ENCODE data around the gene HOOK2.

Gene HOOK2

GRCh38 chr19:12778017-12778904 lies 2.9 kb upstream of the HOOK2 start:
- DNase-seq (ENCODE audit: low spot score) = peak; percentile 65
- no peak for TF ChIP-seq CTCF (IDR thresholded peaks at IDR 0.05; ENCODE audit: extremely low read depth, missing control alignments)

DNA sequence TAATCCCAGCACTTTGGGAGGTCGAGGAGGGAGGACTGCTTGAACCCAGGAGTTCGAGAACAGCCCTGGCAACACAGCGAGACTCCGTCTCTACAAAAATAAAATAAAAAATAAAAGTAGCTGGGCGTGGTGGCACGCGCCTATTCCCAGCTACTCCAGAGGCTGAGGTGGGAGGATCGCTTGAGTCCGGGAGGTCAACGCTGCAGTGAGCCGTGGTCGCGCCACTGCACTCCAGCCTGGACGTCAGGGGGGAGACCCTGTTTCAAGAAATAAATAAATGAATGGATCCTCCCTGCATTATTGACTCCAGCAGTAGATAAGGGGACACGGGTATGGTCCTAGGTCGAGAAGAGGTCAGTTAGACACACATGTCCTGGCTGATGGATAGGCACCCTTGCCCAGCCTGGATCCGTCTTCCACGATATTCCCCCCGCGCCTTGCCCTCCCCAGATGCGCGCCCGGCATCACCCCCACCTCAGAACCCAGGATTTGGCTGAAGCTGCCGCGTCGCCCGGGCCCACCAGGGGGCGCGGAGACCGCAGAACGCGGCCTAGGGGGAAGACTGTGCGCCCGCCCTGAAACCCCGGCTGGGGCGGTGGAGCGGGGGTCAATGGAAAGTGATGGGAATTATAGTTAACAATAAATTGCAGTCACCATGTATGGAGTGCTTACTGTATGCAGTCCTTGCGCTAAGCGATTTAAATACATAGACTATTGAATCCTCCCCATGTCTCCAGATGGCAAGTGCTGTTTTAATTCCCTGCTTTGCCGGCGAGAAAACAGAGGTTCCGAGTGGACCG lies 2.1 kb upstream of the HOOK2 start:
- peak; percentile 88 for TF ChIP-seq CTCF (IDR thresholded peaks at IDR 0.05; ENCODE audit: extremely low read depth, missing control alignments)
- peak; percentile 83 for DNase-seq (ENCODE audit: low spot score)

- DNase-seq (ENCODE audit: low spot score) = no peak
- TF ChIP-seq CTCF (IDR thresholded peaks at IDR 0.05; ENCODE audit: extremely low read depth, missing control alignments) = peak; percentile 15
These were observed 1.8 kb downstream of the HOOK2 start for GRCh38 chr19:12773571-12773970.

DNA sequence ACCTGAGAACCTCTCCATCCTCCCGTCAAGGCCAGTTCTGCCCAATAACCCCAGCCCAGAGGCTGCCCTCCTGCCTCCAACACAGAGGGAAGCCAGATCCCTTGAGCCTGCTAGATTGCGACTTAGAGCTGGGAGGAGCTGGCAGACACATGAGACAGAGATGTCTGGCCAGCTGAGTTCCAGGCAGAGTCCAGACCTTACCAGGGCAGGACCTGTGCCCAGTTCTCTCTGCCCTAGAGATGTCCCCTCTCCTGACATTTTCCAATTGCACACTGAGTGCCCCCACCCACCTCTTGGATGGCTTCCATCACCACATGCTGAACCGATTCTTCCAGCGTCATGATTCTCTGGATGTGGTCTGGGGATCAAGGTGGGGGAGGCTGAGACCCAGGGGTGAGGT lies 3.0 kb downstream of the HOOK2 start:
- TF ChIP-seq CTCF (IDR thresholded peaks at IDR 0.05; ENCODE audit: extremely low read depth, missing control alignments) = no peak
- no peak for DNase-seq (ENCODE audit: low spot score)

- no peak for DNase-seq (ENCODE audit: low spot score)
- TF ChIP-seq CTCF (IDR thresholded peaks at IDR 0.05; ENCODE audit: extremely low read depth, missing control alignments) = no peak
These were observed 4.4 kb downstream of the HOOK2 start for GRCh38 chr19:12770922-12771321.

DNA sequence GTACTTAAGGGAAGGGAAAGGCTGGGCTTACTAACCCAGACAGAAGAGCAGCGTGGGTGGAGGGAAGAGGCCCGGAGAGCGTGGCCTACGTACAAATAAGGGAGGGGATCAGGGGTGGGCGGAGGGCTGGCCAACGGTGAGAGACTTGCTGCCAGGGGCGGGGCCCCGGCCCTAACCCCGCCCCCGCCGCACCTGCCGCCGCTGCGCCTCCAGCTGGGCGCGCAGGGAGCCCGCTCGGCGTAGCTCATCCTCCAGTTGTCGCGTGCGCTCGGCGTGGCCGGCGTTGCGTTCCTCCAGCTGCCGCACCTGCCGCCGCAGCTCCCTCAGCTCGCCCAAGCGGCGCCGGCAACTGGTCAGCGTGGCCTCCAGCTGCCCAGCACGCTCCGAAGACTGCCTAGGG lies 5.7 kb downstream of the HOOK2 start:
- peak; percentile 90 for DNase-seq (ENCODE audit: low spot score)
- peak; percentile 0 for TF ChIP-seq CTCF (IDR thresholded peaks at IDR 0.05; ENCODE audit: extremely low read depth, missing control alignments)

DNA sequence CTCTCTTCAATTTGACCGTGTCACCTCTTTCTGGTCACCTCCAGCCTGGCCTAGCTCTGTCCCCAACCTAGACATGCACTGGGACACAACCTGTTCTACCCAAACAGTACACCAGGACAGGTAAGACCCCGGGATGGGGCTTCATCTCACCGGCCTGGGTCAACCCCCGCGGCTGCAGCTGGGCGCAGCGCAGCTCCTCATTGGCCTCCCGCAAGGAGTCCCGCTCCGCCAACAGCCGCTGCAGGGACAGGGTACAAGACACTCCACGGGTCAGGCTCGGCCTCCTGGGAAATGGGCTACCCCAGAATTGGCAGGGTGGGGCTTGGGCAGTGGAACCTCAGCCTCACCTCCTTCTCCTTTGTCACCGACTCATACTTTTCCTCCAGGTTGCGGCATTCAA lies 7.7 kb downstream of the HOOK2 start:
- no peak for TF ChIP-seq CTCF (IDR thresholded peaks at IDR 0.05; ENCODE audit: extremely low read depth, missing control alignments)
- DNase-seq (ENCODE audit: low spot score) = no peak

Measured in GM20000 (cell line).